HG02870 (cell line): Measurements from ENCODE around the gene SH2D3C.
"Not testable (repeated sequence)": the region's sequence is repeated elsewhere in the genome, so short reads cannot be mapped to it uniquely, and the experiment has no call there.

Experiments
- ATAC-seq: cut with Tn5 transposase; IDR thresholded peaks from one replicate; pipeline ENCODE4 v1.9.1; 2021; ENCODE audit warnings: mild to moderate bottlenecking, moderate library complexity; ENCODE audit not compliant: unreplicated experiment

The SH2D3C gene

DNA sequence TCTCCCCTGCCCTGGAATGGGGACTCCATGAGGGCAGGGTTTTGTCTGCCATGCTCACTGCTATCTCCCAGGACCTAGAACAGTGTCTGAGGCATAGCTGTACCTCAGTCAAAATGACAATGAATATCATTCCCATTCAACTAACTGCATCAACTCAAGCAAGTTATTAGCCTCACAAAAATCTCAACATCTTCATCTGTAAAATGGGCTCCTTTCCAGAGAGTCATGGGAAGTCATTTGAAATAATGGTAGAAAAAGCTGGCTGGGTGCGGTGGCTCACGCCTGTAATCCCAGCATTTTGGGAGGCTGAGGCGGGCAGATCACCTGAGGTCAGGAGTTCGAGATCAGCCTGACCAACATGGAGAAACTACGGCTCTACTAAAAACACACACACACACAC is 9.4 kb downstream of the SH2D3C start:
- ATAC-seq = no peak

DNA sequence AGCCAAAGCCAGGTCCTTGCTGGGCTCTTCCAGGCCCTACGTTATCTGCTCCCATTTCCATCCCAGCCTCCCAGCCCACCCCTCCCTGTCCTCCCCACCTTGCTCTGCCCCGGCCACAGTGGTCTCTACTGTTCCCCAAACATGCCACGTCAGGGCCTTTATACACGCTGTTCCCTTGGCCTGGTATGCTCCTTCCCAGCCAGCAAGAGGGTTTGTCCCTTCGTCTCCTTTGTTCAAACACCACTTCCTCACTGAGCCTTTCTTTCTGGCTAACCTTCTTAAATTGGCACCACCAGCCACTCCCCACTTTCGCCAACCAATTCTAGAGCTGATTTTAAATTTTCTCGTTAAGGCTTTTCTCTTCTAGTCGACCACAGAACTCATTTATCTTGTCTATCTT is 9.8 kb downstream of the SH2D3C start:
- no peak for ATAC-seq

DNA sequence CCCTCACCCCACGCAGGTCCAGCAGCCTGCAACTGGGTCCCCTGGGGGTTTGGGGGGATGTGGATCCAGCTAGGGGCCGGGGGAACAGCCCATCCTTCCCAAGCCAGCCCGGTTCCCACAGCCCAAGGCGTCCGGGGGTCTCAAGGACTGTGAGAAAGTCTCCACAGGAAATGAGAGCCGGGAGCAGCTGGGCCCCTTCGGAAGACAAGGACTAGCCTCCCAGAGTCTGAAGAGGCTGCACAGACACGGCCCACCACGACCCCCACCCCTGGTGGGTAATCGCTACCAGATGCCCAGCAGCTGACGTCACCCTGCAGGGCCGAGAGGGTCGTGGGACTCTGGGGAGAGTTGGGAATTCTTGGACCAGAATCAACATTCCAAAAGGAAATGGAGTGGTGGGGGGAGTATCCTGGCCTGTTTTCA is 10.5 kb downstream of the SH2D3C start:
- no peak for ATAC-seq

DNA sequence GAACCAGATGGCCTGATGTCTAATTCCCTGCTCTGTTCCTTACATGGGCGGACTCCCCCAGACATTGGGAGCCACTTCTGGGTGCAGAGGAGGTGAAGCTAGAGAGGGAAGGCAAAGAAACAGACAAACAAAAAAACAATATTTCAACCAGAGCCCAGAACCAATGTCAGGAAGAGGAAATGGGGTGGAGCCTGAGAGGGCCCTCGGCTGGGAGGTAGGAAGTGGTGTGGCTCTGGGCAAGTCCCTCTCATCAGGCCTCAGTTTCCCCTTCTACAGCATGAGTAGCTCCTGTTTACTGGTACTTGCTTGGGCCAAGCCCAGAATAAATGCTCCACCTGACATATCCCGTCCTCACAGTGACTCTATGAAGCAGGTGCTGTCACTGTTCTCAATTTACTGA is 11.1 kb downstream of the SH2D3C start:
- no peak for ATAC-seq

DNA sequence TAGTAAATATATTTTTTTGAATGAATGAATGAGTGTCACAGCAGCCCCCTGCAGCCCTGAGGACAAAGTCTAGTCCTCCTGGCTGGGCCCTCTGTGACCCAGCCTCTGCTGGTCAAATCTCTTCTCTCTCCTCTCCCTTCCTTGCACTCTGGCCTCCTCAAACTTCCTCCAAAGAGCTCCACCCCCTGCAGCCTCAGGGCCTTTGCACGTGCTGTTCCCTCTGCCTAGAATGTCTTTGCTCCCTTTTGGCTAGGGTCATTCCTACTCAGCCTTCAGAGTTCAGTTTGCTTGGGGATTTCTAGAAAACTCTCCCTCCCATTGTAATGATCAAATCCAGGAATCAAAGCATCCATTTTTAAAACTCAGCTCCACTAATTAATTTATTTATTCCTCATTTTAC is 13.0 kb downstream of the SH2D3C start:
- ATAC-seq = no peak

- ATAC-seq = no peak
Observed at GRCh38 chr9:127763918-127764384, 14.5 kb downstream of the SH2D3C start.

GRCh38 chr9:127762111-127762676 is 16.3 kb downstream of the SH2D3C start:
- ATAC-seq = no peak

DNA sequence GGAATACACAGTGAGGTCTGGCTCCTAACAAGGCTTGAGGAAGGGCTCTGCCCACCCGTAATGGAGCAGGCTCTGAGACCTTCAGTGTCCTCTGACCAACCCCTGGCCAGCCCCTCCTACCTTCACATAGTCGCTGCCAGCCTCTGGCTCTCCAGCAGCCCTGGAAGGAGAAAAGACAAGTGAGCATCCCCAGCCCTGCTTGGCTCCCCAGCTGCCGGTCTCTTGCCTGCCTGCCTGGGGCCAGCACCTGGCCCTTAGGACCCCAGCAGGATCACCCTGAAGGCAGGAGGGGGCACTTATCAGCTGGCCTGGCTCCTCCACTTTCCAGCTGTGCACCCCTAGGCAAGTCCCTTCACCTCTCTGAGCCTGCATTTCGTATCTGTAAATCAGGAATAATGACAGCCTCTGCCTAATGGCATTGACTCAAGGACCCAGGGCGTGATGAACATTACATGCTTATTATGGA is 16.9 kb downstream of the SH2D3C start:
- no peak for ATAC-seq

GRCh38 chr9:127761061-127761460 is 17.4 kb downstream of the SH2D3C start:
- ATAC-seq = no peak

DNA sequence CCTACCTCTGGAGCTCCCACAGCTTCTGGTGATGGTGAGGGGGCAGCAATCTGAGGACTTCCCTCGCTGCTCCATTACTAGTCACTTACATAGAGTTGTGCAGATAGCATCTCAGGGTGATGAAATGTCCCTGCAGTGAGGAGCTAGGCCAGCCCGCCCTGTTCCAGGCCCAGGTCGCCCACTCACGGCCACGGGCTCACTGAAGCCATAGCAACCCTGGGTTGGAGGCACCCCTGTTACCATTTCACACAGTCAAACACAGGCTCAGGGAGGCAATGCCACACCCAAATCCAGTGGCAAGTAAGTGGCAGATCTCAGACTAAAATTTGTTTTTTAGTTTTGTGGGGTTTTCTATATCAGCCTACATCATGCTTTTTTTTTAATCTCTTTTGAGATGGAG is 19.6 kb downstream of the SH2D3C start:
- no peak for ATAC-seq

DNA sequence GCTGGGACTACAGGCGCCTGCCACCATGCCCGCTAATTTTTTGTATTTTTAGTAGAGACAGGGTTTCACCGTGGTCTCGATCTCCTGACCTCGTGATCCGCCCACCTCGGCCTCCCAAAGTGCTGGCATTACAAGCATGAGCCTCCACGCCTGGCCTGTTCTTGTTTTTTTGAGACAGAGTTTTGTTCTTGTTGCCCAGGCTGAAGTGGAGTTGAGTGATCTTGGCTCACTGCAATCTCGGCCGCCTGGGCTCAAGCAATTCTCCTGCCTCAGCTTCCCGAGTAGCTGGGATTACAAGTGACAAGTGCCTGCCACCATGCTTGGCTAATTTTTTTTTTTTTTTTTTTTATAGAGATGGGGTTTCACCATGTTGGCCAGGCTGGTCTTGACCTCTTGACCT is 21.7 kb downstream of the SH2D3C start:
- not testable (repeated sequence) for ATAC-seq

GRCh38 chr9:127756233-127756632 is 22.2 kb downstream of the SH2D3C start:
- ATAC-seq = no peak

GRCh38 chr9:127755061-127756060 is 23.1 kb downstream of the SH2D3C start:
- ATAC-seq = no peak

- no peak for ATAC-seq
Observed at GRCh38 chr9:127754099-127755060, 24.1 kb downstream of the SH2D3C start.

DNA sequence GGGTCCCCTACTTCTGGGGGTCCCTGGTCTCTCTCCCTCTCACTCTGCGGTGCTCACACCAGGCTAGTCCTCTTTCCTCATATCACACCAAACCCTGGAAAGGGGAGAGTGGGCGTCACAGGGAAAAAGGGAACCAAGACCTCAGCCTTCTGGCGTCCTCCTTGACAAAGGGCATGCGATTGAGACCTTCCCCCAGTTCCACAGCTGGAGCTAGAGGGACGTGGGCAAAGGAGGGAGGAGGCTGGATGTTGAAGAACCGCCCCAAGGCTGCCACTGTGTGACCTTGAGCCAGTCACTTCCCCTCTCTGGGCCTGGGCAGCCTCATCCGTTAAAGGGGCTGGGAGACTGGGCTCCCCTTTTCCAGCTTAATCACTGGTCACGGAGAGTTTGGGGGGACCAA is 24.8 kb downstream of the SH2D3C start:
- ATAC-seq = no peak

DNA sequence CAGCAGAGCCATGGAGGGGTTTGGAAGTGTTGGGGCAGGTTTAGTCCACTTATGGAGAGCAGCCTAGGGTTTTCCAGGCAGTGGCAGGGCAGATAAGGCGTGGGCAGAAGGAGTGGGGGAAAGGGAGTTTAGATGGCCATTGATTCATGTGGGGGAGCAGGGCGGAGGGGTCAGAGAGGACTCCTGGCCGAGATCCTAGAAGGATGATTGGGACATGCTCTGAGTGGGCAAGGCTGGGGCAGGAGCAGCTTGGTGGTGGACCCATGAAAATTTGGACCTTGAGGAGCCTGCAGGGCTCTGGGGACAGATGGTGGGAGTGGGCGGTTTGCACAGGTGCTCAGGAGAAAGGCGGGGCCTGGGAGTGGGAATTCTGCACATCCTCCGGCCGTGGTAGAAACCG is 25.3 kb downstream of the SH2D3C start:
- no peak for ATAC-seq

GRCh38 chr9:127751269-127752054 is 27.0 kb downstream of the SH2D3C start:
- no peak for ATAC-seq

GRCh38 chr9:127749090-127749787 is 29.2 kb downstream of the SH2D3C start:
- ATAC-seq = no peak

GRCh38 chr9:127746959-127747569 is 31.4 kb downstream of the SH2D3C start:
- ATAC-seq = no peak
